HEK293T (cell line): ENCODE results near the gene INKA2.

Experiments used
- CTCF ChIA-PET: fragments of 350-600 bp; formaldehyde crosslinking; extraction: SDS; loops from one replicate; lab custom pipeline; 2021; ENCODE audit warnings: antibody characterized with exemption, inconsistent platforms; lab: Yijun Ruan, JAX
- POLR2A ChIA-PET: fragments of 350-600 bp; formaldehyde crosslinking; extraction: SDS; loops from one replicate; lab custom pipeline; 2020; ENCODE audit warnings: antibody characterized with exemption, inconsistent platforms; lab: Yijun Ruan, JAX
- DNase-seq: peaks from one replicate; pipeline ENCODE4 v3.0.0; 2012; ENCODE audit warnings: mixed read lengths; ENCODE audit errors: extremely low spot score
- ARNT ChIP-seq: fragments of 450-650 bp; IDR thresholded peaks from 2 replicates; pipeline ENCODE4 v1.6.1; 2017; ENCODE audit warnings: mild to moderate bottlenecking
- BHLHE40 ChIP-seq: fragments of 450-650 bp; IDR thresholded peaks from 2 replicates; pipeline ENCODE4 v1.6.1; 2016; ENCODE audit warnings: mild to moderate bottlenecking, moderate library complexity, borderline replicate concordance
- CTBP1 ChIP-seq: fragments of 450-650 bp; IDR thresholded peaks from 2 replicates; pipeline ENCODE4 v1.6.1; 2016; ENCODE audit warnings: borderline replicate concordance
- ELF4 ChIP-seq: fragments of 450-650 bp; IDR thresholded peaks from 2 replicates; pipeline ENCODE4 v1.6.1; 2017; ENCODE audit warnings: antibody characterized with exemption
- FOXA1 ChIP-seq: fragments of 450-650 bp; IDR thresholded peaks from 2 replicates; pipeline ENCODE4 v1.6.1; 2016; ENCODE audit warnings: mild to moderate bottlenecking
- FOXK2 ChIP-seq: fragments of 450-650 bp; IDR thresholded peaks from 2 replicates; pipeline ENCODE4 v1.6.1; 2016; ENCODE audit warnings: mild to moderate bottlenecking
- FOXM1 ChIP-seq: fragments of 450-650 bp; IDR thresholded peaks from 2 replicates; pipeline ENCODE4 v1.6.1; 2017; ENCODE audit warnings: mild to moderate bottlenecking, borderline replicate concordance
- HDGF ChIP-seq: fragments of 450-650 bp; IDR thresholded peaks from 2 replicates; pipeline ENCODE4 v1.6.1; 2017; ENCODE audit warnings: antibody characterized with exemption, borderline replicate concordance
- L3MBTL2 ChIP-seq: fragments of 450-650 bp; conservative IDR thresholded peaks from 2 replicates; pipeline ENCODE4 v1.6.1; 2016; ENCODE audit warnings: mild to moderate bottlenecking
- LEF1 ChIP-seq: fragments of 450-650 bp; IDR thresholded peaks from 2 replicates; pipeline ENCODE4 v1.6.1; 2017; ENCODE audit warnings: mild to moderate bottlenecking, borderline replicate concordance
- NFRKB ChIP-seq: fragments of 450-650 bp; IDR thresholded peaks from 2 replicates; pipeline ENCODE4 v1.6.1; 2016; ENCODE audit warnings: mild to moderate bottlenecking, moderate library complexity
- PKNOX1 ChIP-seq: fragments of 450-650 bp; IDR thresholded peaks from 2 replicates; pipeline ENCODE4 v1.6.1; 2016
- SP1 ChIP-seq: fragments of 450-650 bp; IDR thresholded peaks from 2 replicates; pipeline ENCODE4 v1.6.1; 2017
- SUZ12 ChIP-seq: fragments of 450-650 bp; IDR thresholded peaks from 2 replicates; pipeline ENCODE4 v1.6.1; 2016; ENCODE audit warnings: mild to moderate bottlenecking
- TARDBP ChIP-seq: fragments of 450-650 bp; IDR thresholded peaks from 2 replicates; pipeline ENCODE4 v1.6.1; 2016
- ZNF384 ChIP-seq: fragments of 450-650 bp; IDR thresholded peaks from 2 replicates; pipeline ENCODE4 v1.6.1; 2016

Gene INKA2

GRCh38 chr1:111691886-111692285 is 47.3 kb downstream of the INKA2 start:
- DNase-seq, result no peak
- ChIA-PET CTCF (no interaction called here), POLR2A (no interaction called here)
- TF ChIP-seq SUZ12 (no peak), HDGF (no peak), FOXK2 (no peak), PKNOX1 (no peak), FOXM1 (no peak), TARDBP (no peak), L3MBTL2 (no peak), ELF4 (no peak)

GRCh38 chr1:111690306-111690617 is 48.9 kb downstream of the INKA2 start:
- ChIA-PET POLR2A (interaction anchor here (1.3 kb wide), 1 partner anchor 183 kb away, joined by 5 read pairs; no protein-coding TSS in a partner anchor), CTCF (interaction anchor here (1.0 kb wide), 1 partner anchor 208 kb away, joined by 5 read pairs; no protein-coding TSS in a partner anchor)
- TF ChIP-seq SP1 (no peak), HDGF (no peak), FOXA1 (no peak), L3MBTL2 (no peak), CTBP1 (no peak), LEF1 (no peak), SUZ12 (no peak), TARDBP (no peak), NFRKB (no peak), PKNOX1 (no peak), ELF4 (no peak), BHLHE40 (no peak), FOXM1 (no peak), ARNT (no peak), FOXK2 (no peak), ZNF384 (no peak)
- DNase-seq, result peak; percentile 8
